Activated naive CD4-positive, alpha-beta T cell treated with anti-CD3 and anti-CD28 coated beads, Interleukin-2, amount 50 U/mL, for 72 hours (primary cell): ENCODE measurements around the gene HYI. TPM values are rescaled to one million over a fixed set of nuclear protein-coding genes. Genes with fewer than 3 reads are reported as not detected.

Experiments used
- ATAC-seq, 2 donors: fragments of 150-1000 bp; cut with Tn5 transposase; 2 replicates each; pipeline ENCODE4 v1.10.0; 2021; ENCODE audit warnings: mild to moderate bottlenecking in 2 of 2, moderate library complexity in 2 of 2
- DNase-seq, 2 donors: peaks; one replicate each; pipeline ENCODE4 v3.0.0; 2021 to 2022; ENCODE audit warnings: low spot score in 2 of 2
- H3K27ac Mint-ChIP-seq, 2 donors: one replicate each; pipeline ENCODE4 v1.8.0; 2022; ENCODE audit warnings: mild to moderate bottlenecking in 2 of 2, mixed read lengths in 2 of 2
- H3K36me3 Mint-ChIP-seq, 2 donors: one replicate each; pipeline ENCODE4 v1.8.0; 2022; ENCODE audit warnings: mixed read lengths in 2 of 2
- H3K9me3 Mint-ChIP-seq, 2 donors: one replicate each; pipeline ENCODE4 v1.8.0; 2022; ENCODE audit warnings: mixed read lengths in 2 of 2
- total RNA-seq, 2 donors: library from RNA; stranded (reverse); gene quantifications; one replicate each; pipeline ENCODE4 v1.2.3, GENCODE V29; 2022

Gene HYI
- total RNA-seq, 2 donors from 2014 or later, result 9.2 to 26.3 TPM

- peaks cover 0 to 3% of the 10 kb centered on the region in 2 donors for H3K9me3 Mint-ChIP-seq
- DNase-seq (peak in 1 of 2 donors; percentile 50), ATAC-seq (no peak)
- peaks cover 17 to 19% of the 10 kb centered on the region in 2 donors for H3K36me3 Mint-ChIP-seq
- H3K27ac Mint-ChIP-seq, result peak overlapping the region; percentile 40 to 90
Measured at GRCh38 chr1:43450251-43450941, 3.3 kb downstream of the HYI start.

GRCh38 chr1:43449708-43450069 is 4.0 kb downstream of the HYI start:
- Mint-ChIP-seq H3K36me3 (peaks cover 15 to 19% of the 10 kb centered on the region in 2 donors), H3K9me3 (peaks cover 0 to 3% of the 10 kb centered on the region in 2 donors), H3K27ac (no peak overlapping the region)
- no peak for ATAC-seq
- DNase-seq, result peak in 1 of 2 donors; percentile 45

- peak overlapping the region in 1 of 2 donors; percentile 67 for H3K27ac Mint-ChIP-seq
- H3K9me3 Mint-ChIP-seq, result no peaks in the 10 kb centered on the region
- H3K36me3 Mint-ChIP-seq, result peaks cover 9 to 13% of the 10 kb centered on the region in 2 donors
- DNase-seq (peak in 1 of 2 donors; percentile 48), ATAC-seq (no peak)
Measured at GRCh38 chr1:43448955-43449707, 4.6 kb downstream of the HYI start.

GRCh38 chr1:43447891-43448708 is 5.6 kb downstream of the HYI start:
- peak in 1 of 2 donors; percentile 41 for DNase-seq
- peak overlapping the region in 1 of 2 donors; percentile 33 for H3K27ac Mint-ChIP-seq
- peaks cover 9 to 12% of the 10 kb centered on the region in 2 donors for H3K36me3 Mint-ChIP-seq
- ATAC-seq, result no peak
- no peaks in the 10 kb centered on the region for H3K9me3 Mint-ChIP-seq

GRCh38 chr1:43446881-43447835 is 6.6 kb downstream of the HYI start:
- DNase-seq (no peak), ATAC-seq (no peak)
- Mint-ChIP-seq H3K27ac (peak overlapping the region in 1 of 2 donors; percentile 22), H3K9me3 (no peaks in the 10 kb centered on the region), H3K36me3 (peaks cover under 1 to 6% of the 10 kb centered on the region in 2 donors)

- no peaks in the 10 kb centered on the region for H3K9me3 Mint-ChIP-seq
- ATAC-seq, result no peak
- no peak for DNase-seq
- H3K27ac Mint-ChIP-seq, result no peak overlapping the region
- peaks cover 0 to 6% of the 10 kb centered on the region in 2 donors for H3K36me3 Mint-ChIP-seq
Measured at GRCh38 chr1:43446388-43446740, 7.4 kb downstream of the HYI start.

GRCh38 chr1:43445606-43446387 is 7.9 kb downstream of the HYI start:
- DNase-seq, result no peak
- Mint-ChIP-seq H3K36me3 (peaks cover 0 to 6% of the 10 kb centered on the region in 2 donors), H3K9me3 (no peaks in the 10 kb centered on the region), H3K27ac (peak overlapping the region; percentile 39 to 73)
- no peak for ATAC-seq

- DNase-seq, result no peak
- no peaks in the 10 kb centered on the region for H3K9me3 Mint-ChIP-seq
- no peak for ATAC-seq
- peaks cover 0 to 6% of the 10 kb centered on the region in 2 donors for H3K36me3 Mint-ChIP-seq
- H3K27ac Mint-ChIP-seq, result peak overlapping the region; percentile 73 to 74
Measured at GRCh38 chr1:43444836-43445235, 8.9 kb downstream of the HYI start.

- DNase-seq (no peak), ATAC-seq (no peak)
- Mint-ChIP-seq H3K36me3 (peaks cover 0 to 5% of the 10 kb centered on the region in 2 donors), H3K9me3 (no peaks in the 10 kb centered on the region), H3K27ac (peak overlapping the region in 1 of 2 donors; percentile 74)
Measured at GRCh38 chr1:43444151-43444828, 9.4 kb downstream of the HYI start.

- Mint-ChIP-seq H3K9me3 (no peaks in the 10 kb centered on the region), H3K36me3 (no peaks in the 10 kb centered on the region), H3K27ac (no peak overlapping the region)
- ATAC-seq, result no peak
- DNase-seq, result no peak
Measured at GRCh38 chr1:43443197-43443946, 10.4 kb downstream of the HYI start.

GRCh38 chr1:43442756-43443155 is 11.0 kb downstream of the HYI start:
- H3K36me3 Mint-ChIP-seq, result no peaks in the 10 kb centered on the region
- H3K27ac Mint-ChIP-seq, result no peak overlapping the region
- H3K9me3 Mint-ChIP-seq, result no peaks in the 10 kb centered on the region
- ATAC-seq (no peak), DNase-seq (no peak)

- Mint-ChIP-seq H3K9me3 (no peaks in the 10 kb centered on the region), H3K27ac (no peak overlapping the region), H3K36me3 (no peaks in the 10 kb centered on the region)
- DNase-seq (peak in 1 of 2 donors; percentile 28), ATAC-seq (no peak)
Measured at GRCh38 chr1:43441894-43442637, 11.7 kb downstream of the HYI start.

GRCh38 chr1:43441166-43441893 is 12.4 kb downstream of the HYI start:
- peak overlapping the region in 1 of 2 donors; percentile 50 for H3K27ac Mint-ChIP-seq
- no peaks in the 10 kb centered on the region for H3K9me3 Mint-ChIP-seq
- no peak for ATAC-seq
- peak in 1 of 2 donors; percentile 30 for DNase-seq
- no peaks in the 10 kb centered on the region for H3K36me3 Mint-ChIP-seq
